Uterus (tissue), 2 donors: ENCODE data around the gene BRINP3.

ENCODE experiments used
- POLR2A ChIP-seq, 2 donors: fragments of 450-650 bp; IDR thresholded peaks; one replicate each; pipeline ENCODE4 v1.6.1; 2016; ENCODE audit warnings: antibody characterized with exemption in 2 of 2, mild to moderate bottlenecking in 1 of 2, moderate library complexity in 1 of 2
- TF ChIP-seq, protein P1 (sequence below), 4 experiments: fragments of 200-600 bp in 2 of 4; fragments of 450-650 bp in 2 of 4; sonication (generic) in 2 of 4; IDR thresholded peaks; one replicate each; pipeline ENCODE4 v1.5.1; 2016 to 2019; ENCODE audit warnings: antibody characterized with exemption in 4 of 4, mild to moderate bottlenecking in 2 of 4, moderate library complexity in 1 of 4

DNA sequence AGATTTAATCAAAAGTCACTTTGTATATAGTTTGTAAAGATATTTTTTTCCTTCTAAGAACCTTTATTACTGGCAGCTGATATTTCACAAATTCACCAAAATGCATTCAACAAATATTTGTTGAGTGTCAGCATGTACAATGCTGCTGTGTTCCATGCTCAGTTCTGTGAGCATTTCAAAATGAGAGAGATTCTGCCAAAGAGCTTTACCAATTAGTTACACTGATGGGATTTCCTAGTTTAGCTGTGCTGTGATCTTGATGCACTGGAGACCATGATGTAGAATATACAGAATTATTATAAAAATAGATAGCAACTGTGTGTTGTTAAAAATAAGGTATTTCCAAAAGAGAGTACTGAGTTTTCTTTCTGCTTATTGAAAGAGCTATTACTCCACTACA lies 225.6 kb downstream of the BRINP3 start:
- no peak for TF ChIP-seq POLR2A (IDR thresholded peaks at IDR 0.05)
- TF ChIP-seq, protein P1, sequence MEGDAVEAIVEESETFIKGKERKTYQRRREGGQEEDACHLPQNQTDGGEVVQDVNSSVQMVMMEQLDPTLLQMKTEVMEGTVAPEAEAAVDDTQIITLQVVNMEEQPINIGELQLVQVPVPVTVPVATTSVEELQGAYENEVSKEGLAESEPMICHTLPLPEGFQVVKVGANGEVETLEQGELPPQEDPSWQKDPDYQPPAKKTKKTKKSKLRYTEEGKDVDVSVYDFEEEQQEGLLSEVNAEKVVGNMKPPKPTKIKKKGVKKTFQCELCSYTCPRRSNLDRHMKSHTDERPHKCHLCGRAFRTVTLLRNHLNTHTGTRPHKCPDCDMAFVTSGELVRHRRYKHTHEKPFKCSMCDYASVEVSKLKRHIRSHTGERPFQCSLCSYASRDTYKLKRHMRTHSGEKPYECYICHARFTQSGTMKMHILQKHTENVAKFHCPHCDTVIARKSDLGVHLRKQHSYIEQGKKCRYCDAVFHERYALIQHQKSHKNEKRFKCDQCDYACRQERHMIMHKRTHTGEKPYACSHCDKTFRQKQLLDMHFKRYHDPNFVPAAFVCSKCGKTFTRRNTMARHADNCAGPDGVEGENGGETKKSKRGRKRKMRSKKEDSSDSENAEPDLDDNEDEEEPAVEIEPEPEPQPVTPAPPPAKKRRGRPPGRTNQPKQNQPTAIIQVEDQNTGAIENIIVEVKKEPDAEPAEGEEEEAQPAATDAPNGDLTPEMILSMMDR (IDR thresholded peaks at IDR 0.05): no peak
